SK-MEL-5 (cell line): ENCODE measurements around the gene CEP41. TPM values are rescaled to one million over a fixed set of nuclear protein-coding genes. Genes with fewer than 3 reads are reported as not detected.
"Not testable (repeated sequence)": the region's sequence is repeated elsewhere in the genome, so short reads cannot be mapped to it uniquely, and the experiment has no call there.

ENCODE experiments used
- DNase-seq: peaks from one replicate; pipeline ENCODE4 v3.0.0-alpha.2; 2016; ENCODE audit warnings: low read depth, low spot score
- in situ Hi-C: cut with HindIII; loops from 2 replicates; pipeline ENCODE4 v1.10.0; 2016; ENCODE audit warnings: low sequenced_read_pairs, high pct_unique_total_duplicates, low pct_unique_long_range_greater_than_20kb
- total RNA-seq: library from RNA; depleted of rRNA; stranded (reverse); fragments of >200 nt; shearing (Covaris generic); gene quantifications from 2 replicates; pipeline ENCODE4 v1.2.3, GENCODE V29; 2014

Gene CEP41
- total RNA-seq, 1 experiment from 2014 or later, result 17.5 TPM

DNA sequence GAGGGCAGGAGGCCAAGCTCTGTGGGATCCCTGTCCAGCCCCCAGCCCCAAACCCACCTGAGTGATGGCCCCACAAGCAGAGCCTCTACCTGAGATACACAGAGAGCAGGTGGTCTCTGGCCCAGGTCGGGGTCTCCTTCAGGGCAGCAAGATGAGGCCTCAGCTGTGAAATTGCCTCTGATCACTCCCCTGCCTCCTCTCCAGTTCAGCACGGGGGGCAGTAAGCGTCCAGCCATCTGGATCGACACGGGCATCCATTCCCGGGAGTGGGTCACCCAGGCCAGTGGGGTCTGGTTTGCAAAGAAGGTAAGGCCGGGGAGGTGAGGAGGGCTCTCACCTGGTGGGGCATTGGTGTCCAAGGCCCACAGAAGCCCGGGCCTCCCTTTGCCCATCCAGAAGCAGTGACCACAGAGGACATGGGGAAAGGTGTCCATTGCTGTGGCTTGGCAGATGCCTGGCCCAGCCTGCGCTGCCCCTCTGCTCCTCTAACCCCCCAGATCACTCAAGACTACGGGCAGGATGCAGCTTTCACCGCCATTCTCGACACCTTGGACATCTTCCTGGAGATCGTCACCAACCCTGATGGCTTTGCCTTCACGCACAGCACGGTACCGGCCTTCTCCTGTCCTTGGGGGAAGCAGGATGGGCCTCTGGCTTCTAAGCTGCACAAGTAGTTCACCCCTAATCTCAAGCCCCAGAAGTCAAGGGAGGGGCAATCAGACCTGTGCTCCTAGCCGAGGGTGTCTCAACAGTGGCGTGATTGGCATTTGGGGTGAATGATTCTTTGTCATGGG lies 57.4 kb downstream of the CEP41 start:
- no peak for DNase-seq
- in situ Hi-C loops, result no loop called here

DNA sequence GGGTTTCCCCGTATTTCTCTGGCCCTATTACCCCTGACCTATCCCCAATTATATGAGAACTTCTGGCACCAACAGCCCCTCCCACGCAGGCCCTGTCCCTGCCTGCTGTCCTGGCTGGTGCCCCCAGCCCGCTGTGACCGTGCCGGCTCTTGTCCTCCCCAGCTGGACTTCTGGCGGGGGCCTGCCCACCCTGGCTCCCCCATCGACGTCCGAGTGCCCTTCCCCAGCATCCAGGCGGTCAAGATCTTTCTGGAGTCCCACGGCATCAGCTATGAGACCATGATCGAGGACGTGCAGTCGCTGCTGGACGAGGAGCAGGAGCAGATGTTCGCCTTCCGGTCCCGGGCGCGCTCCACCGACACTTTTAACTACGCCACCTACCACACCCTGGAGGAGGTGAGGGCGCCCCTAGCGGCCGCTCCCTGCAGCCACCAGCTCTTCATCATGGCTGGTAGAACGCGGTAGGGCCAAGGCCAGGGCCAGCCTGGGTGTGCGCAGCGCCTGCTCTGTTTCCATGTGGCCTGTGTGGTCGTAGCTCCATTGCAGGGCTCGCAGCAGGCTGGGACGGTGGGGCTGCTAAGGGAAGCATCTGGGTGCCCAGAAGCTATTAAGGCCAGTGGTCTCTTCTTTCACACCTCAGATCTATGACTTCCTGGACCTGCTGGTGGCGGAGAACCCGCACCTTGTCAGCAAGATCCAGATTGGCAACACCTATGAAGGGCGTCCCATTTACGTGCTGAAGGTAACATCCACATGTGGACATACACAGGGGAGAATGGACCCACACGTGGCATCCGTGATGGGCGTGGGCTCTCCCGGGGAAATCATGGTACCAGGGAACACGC lies 59.1 kb downstream of the CEP41 start:
- in situ Hi-C loops, result no loop called here
- DNase-seq, result no peak

DNA sequence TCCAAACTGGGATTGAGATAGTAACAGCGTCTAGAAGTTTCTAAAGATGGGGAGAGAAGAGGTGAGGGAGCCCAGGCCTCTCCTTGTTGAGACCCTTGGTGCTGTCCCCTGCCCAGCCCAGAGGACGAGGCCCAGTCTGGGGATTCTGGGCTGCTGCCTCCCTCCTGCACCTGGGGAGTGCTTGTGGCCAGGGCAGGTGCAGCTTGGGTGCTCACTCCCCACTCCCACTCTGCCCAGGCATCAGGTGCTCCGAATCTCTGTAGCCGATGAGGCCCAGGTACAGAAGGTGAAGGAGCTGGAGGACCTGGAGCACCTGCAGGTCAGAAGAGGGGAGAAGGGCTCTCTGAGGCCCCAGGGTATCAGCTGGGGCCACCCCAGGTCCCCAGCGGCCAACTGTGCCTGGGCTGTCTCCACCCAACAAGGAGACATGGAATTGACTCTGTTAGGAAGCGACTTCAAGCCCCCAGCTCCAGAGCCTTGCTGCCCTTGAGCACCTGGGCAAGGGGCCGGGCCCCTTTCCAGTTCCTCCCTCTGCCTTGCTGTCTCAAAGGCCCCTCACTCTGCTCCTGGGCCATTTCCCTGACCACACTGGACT lies 59.9 kb downstream of the CEP41 start:
- DNase-seq, result no peak
- in situ Hi-C loops, result no loop called here

DNA sequence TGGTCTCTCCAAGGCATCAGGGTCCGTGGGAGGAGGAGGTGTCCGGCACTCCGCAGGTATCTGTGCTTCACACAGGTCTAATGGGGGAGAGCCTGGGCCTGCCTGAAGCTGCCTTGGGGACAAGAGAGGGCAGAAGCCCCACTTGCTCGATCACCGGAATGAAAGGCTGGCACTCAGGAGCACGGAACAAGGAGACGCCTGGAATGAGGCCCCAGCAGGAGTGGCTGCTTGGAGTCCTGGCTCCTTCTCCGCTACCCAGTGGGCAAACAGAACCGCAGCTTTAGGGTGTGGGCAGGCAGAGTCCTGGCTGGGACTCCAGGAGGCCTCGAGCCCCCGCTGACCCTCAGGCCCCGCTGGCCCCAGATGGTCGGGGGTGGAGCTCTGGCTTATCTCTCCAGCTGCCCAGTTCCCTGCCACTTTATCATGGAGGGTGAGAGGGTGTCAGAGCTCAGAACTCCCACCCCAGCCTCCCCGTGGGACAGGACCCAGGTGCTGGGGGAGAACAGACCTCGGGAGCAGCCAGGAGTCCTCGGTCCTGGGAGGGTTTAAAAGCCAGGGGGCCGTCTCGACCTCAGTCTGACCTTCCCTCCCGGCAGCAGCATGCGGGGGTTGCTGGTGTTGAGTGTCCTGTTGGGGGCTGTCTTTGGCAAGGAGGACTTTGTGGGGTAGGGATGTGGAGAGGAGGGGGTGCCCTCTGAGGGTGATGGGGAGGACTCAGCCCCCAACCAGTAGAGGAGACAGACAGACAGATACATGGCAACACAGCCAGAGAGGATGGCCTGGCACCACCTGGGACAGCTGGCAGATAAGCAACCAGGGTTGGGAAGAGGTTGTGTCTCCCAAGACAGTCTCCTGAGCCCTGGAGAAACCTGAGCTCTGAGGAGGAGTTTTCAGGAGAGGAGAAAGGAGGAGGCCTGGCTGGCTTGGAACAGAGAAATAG lies 60.6 kb downstream of the CEP41 start, which contains the start of gene CPA1:
TSS of gene CPA1 (plus strand) at position 574 of the 940 bp plus-strand sequence. CDS start at position 601, 27 bp downstream.
- DNase-seq, result no peak
- in situ Hi-C loops, result no loop called here

DNA sequence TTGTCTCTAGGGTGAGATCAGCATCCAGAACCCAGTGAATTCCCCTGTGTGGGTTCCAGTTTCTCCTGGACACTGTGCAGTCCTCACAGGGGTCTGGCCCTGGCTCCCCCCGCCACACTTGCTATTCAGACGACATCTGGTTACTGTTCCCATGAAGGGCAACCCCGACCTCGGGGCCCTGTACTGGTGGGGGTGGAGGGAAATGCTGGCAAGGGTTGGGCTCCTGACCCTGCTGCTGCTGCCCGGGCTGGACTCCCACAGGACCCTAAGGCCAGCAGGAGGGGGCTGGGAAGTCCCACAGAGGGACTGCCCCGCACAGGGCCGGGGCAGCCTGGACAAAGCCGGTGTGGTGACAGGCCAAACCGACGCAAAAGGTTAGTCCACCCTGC lies 61.3 kb downstream of the CEP41 start:
- DNase-seq, result no peak
- in situ Hi-C loops, result no loop called here

DNA sequence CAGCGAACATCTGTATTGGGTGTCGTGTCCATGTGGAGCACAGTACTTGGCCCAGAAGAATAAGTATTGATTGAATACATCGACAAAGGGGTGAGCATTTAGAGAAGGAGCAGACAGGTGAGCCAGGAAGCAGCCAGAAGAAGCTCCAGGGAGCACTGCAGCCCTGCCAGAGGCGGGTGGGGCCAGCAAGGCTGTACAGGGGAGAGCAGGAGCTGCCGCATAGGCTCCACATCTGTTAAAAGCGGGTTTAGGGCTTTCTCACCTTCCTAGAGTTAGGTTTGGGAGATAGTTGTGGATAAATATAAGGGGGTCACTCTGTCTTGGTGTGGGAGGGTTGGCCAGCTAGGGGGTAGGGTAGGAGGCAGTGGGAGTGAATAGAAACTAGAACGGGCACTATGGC lies 61.8 kb downstream of the CEP41 start:
- DNase-seq, result no peak
- in situ Hi-C loops, result no loop called here

DNA sequence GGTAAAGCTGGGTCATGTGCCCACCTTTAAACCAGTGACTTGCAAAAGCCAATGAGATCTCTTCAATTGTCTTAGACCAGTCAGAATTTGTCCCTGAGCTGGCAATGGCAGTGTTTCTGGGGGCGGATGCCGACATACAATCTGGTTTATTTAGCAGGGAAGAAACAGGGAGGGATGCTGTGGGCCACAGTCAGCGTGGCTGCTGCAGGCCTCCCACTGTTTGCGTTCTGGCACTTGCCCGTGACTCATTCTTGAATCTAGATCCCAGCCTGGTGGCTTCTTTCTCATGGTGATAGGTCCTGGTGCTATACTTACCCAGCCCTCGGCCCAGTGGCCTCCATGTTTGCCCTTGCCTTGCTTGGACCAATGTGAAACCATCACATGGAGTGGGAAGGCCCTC lies 63.6 kb downstream of the CEP41 start:
- no peak for DNase-seq
- in situ Hi-C loops, result no loop called here

DNA sequence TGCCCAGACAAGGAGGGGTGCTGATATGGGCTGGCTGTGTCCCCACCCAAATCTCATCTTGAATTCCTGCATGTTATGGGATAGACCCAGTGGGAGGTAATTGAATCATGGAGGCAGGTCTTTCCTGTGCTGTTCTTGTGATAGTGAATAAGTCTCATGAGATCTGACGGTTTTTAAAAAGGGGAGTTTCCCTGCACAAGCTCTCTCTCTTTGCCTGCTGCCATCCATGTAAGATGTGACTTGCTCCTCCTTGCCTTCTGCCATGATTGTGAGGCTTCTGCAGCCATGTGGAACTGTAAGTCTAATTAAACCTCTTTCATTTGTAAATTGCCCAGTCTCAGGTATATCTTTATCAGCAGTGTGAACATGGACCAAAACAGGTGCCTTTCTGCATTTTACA lies 64.4 kb downstream of the CEP41 start:
- in situ Hi-C loops, DNase-seq: not testable (repeated sequence)

DNA sequence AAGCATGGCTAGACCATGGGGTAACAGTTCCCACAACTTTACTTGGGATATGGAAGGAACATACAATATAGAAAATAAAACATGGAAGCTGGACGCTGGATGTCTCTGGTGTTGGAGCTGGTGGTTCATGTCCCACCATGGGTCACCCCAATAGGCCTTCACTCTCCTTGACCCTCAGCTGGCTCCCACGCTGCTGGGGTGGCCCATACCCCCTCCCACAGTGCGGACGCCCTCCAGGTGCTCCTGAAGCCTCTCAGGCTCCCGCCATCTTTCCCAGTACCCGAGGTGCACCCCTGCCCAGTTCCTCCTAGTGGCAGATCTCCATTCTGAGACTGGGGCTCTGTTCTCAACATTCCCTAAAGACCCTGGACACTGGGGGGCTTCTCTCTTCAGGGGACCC lies 66.3 kb downstream of the CEP41 start:
- DNase-seq, result no peak
- in situ Hi-C loops, result no loop called here

DNA sequence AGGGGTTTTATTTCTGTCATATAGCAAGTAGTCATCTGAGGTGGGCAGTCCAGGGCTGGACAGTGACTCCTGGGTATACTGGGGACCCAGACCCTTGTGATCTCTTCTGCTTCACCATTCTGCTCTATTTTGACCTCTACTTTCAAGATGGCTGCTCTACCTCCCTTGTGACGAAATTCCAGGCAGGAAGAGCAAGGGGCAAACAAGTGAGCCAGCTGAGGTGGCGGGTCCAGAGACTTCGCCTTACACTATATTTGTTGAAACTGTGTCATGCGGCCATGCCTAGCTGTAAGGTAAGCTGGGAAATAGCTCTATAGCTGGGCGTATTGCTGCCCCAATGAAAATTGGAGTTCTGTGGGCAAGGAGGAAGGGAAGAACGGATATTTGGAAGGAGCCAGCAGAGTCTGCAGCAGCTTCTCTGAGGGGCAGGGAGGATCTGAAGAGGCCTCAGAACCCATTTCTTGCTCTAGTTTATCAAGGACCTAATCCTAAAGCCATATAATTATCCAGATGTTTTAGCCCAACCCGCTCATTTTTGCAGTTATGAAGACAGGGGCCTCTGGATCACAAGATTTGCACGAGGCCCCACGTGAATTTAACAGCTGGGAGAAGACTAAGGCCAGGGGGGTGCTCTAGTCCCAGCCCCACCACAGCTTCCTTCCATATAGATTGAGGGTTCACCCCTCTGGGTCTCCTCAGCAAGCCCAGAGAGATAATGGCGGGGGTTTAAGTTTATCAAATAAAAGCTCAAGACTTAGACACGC lies 68.2 kb downstream of the CEP41 start:
- DNase-seq, result no peak
- in situ Hi-C loops, result no loop called here

DNA sequence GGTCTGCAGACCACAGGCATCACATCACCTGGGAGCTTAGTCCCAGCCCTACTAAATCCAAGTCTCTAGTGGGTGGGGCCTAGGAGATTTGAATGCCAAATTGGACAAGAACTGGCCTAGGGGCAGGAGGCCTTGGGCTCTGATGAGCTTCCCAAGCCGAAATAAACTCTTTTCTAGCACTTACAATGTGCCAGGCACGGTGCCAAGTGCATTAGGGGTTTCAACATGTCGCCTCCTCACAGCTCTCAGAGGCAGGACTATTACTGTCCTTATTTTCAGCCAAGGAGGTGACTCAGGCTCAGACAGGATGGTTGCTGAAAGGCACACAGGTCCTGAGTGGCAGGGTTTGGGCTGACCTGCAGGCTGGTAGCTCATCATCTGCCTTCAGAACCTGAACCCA lies 69.8 kb downstream of the CEP41 start:
- in situ Hi-C loops, result no loop called here
- no peak for DNase-seq

DNA sequence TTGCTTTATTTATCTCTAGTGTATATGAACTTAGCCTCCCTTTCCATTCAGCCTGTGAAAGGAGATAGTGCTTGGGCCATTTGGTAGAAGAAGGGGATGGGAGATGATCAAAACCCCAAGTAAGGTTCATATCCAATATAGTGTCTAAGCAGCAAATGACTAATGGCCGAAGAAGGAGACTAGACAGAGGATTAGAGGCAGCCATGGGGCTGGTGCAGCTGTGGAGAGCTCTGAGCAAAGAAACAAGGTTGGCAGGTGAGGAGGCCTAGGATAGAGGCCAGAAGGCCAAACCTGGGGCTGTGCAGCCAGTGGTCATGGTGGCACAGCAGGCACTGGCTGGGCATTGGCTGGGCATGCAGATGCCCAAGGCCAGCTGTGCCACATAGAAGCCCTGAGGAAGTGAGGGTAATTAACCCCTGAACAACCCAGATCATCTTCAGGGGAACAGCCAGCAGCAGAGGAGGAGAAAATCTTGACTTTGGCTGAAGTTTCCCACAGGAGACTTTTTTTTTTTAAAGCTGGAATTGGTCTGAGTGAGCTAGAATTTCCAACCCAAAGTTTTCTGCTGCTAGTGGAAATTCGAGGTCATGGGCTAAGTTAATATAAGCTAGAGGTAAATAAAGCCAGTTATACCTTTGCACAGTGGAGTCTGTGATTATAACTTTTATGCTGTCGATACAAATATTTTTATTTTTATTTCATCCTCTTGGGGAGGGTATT lies 70.8 kb downstream of the CEP41 start:
- DNase-seq, result no peak
- in situ Hi-C loops, result no loop called here

DNA sequence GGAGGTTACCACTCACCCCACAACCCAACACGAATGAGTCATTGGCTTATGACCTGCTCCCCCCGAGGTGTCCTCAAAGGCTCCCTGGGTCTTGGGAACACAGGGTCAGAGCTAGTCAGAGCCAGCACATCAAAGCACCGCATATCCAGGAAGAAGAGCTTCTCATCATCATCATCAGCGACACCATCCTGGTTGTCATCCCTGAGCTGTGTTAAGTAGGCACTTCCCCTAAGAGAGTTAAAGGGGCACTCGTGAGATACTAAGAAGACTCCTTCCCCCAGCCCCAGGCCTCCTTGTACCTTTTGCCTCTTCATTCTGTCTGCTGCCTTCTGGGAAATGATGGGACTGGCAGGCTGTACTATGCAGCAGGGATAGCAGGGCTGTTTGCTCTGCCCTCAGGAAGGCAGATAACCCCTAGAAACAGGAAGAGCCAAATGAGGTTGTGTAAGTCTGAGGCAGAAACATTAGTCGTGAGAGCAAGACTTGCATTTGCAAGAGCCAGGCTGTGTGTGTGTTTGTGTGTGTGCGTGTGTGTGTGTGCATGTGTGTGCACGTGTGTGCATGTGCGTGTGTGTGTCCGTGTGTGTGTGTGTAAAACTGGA lies 71.6 kb downstream of the CEP41 start:
- in situ Hi-C loops, result no loop called here
- DNase-seq, result no peak

DNA sequence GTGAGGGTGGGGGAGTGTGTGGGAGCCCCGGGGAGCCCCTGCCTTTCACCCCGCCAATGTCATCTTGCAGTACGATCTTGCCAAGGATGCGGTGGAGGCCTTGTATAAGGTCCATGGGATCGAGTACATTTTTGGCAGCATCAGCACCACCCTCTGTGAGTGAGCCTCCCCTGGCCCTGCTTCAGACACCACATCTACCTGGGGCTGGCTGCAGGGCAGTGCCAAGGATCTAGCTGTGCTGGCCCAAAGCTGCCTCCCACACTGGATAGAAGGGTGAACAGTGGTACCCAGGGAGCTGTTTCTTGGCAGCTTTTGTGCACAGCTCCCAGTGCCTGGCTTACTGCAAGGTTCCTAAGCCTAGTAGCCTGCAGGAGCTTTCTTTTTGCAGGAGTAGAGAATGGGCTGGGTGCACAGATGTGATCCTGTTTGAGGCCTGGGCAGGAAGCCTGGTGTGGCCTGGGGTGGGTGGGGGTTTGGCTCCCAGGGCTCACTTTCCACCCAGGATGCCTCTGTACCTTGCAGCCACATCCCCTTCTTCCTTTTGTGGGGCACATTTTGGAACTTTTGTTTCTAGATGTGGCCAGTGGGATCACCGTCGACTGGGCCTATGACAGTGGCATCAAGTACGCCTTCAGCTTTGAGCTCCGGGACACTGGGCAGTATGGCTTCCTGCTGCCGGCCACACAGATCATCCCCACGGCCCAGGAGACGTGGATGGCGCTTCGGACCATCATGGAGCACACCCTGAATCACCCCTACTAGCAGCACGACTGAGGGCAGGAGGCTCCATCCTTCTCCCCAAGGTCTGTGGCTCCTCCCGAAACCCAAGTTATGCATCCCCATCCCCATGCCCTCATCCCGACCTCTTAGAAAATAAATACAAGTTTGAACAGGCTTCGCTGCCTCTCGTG lies 72.7 kb downstream of the CEP41 start:
- DNase-seq, result no peak
- in situ Hi-C loops, result no loop called here
